Middle frontal gyrus (tissue), 1 donor: ENCODE data around the gene UGT1A3.

Source experiments
- DNase-seq: peaks from one replicate; pipeline ENCODE4 v3.0.0-alpha.2; 2015; ENCODE audit warnings: low spot score; ENCODE audit errors: extremely low spot score

The UGT1A3 gene

DNA sequence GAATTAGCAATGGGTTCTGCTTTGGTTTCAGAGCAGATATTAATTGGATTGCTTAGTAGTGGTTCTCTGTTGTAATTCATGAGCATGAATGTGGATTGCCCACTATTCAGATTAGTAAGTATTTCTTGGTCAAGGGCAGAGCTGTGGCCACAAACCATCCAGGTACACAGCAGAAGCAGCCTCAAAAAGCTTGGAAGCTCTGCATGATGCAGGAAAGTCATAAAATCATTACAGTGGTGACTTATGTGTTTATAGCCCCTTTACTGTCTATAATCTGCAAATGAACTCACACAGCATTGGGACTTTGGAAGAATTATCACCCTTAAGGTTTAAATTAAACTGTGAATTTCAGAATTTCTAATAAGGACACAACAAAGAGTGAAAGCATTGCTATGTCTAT is 29.3 kb downstream of the UGT1A3 start:
- DNase-seq = no peak

DNA sequence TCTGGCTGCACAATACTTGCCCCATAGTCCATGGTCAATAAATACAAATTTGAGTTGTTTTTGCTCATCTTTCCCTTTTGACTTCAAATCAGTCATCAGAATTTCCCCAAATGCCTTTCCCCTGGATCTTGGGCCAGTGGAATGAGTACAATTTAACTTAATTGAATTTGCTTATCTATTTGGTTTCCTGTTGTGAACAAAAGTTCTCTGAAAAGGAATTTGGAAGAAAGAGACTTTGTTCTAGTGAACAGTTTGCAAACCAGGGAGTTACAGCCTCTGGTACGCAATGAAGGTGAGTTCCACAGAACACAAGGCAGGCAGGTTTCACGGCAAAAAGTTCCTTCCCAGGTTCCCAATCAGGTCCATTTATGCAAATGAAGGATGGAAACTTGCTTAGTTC is 30.0 kb downstream of the UGT1A3 start:
- DNase-seq = no peak

DNA sequence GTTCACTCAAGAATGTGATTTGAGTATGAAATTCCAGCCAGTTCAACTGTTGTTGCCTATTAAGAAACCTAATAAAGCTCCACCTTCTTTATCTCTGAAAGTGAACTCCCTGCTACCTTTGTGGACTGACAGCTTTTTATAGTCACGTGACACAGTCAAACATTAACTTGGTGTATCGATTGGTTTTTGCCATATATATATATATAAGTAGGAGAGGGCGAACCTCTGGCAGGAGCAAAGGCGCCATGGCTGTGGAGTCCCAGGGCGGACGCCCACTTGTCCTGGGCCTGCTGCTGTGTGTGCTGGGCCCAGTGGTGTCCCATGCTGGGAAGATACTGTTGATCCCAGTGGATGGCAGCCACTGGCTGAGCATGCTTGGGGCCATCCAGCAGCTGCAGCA is 31.2 kb downstream of the UGT1A3 start, which contains the start of gene UGT1A1:
Gene UGT1A1 (plus strand): TSS at position 228 of the 400 bp plus-strand sequence. CDS start 18 bp downstream, at position 246.
- no peak for DNase-seq

DNA sequence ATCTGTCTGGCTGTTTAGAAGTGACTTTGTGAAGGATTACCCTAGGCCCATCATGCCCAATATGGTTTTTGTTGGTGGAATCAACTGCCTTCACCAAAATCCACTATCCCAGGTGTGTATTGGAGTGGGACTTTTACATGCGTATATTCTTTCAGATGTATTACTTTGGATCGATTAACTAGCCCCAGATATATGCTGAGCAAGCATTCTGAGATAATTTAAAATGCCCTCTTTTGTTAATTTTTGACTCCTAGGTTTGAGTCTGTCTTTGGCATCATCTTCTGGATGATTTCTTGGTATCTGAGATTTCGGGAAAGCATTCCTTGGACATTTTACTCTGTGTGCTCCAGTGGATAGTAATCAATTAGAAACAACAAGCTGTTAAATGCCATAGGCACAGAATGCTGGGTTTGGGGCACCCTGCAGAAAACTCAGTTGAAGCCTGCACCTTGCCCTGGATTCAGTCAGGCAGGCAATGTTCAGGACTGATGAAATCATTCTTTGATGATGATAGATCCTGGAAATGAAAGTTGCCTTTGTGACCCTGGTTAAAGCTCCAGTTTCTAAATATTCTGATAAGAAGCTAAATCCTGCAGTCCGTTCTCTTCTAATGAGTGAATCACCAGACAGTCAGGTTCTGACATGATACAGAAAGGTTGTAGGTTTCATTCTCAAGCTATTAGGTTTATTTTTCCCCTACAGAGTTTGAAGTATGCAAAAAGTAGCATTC is 32.4 kb downstream of the UGT1A3 start:
- DNase-seq = no peak

DNA sequence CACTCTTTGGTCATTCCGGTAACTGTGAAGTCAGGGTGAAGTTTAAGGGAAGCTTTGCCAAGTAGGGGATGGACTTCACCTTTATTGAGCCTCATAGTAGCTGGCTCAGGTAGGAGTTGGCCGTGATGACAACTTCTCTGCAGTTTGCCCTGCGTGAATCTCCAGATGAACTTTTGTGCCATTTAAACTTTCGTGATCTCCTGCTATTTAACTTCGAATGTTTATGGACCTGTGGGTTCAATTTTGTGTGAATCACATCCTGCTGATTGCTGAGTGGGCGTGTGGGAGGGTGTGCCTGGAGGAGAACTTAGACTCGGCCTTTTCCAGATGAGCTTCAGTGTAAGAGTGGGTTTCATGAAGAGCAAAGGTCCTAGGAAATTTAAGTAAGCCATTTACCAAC is 35.4 kb downstream of the UGT1A3 start:
- DNase-seq = no peak

DNA sequence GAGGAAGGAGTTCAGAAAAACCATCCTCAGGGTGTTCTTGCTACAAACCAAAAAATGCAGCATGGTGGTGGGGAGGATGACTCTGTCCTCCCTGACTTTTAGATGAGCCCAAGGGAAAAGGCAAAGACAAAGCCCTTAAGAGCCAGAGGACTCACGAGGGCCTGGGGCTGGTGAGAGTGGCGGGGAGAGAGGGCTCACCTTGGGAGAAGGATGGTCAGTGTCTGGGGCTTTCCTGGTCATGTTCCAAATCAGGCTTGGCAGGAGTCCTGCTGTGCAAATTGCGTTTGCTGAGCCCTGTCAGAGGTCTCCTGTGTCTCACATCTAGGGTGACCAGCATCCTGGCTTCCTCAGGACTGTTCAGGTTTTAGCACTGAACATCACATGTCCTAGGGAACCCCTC is 35.9 kb downstream of the UGT1A3 start:
- no peak for DNase-seq

DNA sequence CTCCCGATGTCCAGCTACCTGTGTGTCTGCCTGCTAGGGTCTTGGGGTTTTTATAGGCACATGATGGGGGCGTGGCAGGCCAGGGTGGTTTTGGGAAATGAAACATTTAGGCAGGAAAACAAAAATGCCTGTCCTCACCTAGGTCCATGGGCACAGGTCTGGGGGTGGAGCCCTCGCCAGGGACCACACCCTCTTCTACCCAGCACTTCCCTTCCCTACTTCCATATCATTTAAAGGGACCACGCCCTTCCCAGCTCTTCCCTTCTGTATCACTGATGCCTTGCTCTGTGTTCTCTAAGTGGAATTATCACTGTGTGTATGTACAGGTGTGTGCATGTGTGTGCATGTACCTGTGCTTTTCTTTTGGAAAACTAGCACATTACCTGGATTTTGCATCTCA is 37.6 kb downstream of the UGT1A3 start:
- no peak for DNase-seq

DNA sequence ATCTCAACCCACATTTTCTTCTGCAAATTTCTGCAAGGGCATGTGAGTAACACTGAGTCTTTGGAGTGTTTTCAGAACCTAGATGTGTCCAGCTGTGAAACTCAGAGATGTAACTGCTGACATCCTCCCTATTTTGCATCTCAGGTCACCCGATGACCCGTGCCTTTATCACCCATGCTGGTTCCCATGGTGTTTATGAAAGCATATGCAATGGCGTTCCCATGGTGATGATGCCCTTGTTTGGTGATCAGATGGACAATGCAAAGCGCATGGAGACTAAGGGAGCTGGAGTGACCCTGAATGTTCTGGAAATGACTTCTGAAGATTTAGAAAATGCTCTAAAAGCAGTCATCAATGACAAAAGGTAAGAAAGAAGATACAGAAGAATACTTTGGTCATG is 39.2 kb downstream of the UGT1A3 start:
- no peak for DNase-seq

DNA sequence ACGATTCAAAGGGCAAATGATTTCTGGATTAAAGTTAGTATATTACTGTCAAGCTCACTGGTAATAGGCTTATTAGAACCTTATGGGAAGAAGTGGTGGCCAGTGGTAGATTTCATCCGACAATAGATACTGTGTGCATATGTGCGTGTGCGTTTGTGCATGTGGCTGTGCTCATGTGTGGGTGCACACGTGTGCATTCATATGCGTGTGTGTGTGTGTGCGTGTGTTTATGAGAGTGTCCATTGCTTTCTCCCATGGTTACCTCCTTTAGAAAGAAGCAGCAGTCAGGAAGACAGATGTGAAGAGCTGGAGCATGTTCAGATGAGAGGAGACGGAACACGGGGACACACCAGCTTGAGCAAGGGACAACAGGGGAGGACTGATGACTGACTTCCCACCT is 40.4 kb downstream of the UGT1A3 start:
- DNase-seq = no peak

DNA sequence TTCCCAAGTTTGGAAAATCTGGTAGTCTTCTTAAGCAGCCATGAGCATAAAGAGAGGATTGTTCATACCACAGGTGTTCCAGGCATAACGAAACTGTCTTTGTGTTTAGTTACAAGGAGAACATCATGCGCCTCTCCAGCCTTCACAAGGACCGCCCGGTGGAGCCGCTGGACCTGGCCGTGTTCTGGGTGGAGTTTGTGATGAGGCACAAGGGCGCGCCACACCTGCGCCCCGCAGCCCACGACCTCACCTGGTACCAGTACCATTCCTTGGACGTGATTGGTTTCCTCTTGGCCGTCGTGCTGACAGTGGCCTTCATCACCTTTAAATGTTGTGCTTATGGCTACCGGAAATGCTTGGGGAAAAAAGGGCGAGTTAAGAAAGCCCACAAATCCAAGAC is 43.3 kb downstream of the UGT1A3 start:
- DNase-seq = no peak

DNA sequence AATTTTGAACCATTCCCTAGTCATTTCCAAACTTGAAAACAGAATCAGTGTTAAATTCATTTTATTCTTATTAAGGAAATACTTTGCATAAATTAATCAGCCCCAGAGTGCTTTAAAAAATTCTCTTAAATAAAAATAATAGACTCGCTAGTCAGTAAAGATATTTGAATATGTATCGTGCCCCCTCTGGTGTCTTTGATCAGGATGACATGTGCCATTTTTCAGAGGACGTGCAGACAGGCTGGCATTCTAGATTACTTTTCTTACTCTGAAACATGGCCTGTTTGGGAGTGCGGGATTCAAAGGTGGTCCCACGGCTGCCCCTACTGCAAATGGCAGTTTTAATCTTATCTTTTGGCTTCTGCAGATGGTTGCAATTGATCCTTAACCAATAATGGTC is 43.7 kb downstream of the UGT1A3 start:
- DNase-seq = no peak

DNA sequence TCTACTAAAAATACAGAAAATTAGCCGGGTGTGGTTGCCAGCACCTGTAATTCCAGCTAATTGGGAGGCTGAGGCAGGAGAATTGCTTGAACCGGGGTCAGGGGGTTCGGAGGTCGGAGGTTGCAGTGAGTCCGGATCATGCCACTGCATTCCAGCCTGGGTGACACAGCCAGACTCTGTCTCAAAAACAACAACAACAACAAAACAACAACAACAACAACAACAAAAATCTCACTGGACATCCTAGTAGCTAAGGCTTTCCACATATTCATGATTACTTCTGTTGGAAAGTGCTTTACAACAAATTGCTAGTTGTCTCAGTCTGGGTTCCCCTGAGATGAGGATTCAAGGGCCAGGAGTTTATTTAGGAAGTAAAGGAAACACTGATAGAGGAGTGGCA is 45.0 kb downstream of the UGT1A3 start:
- no peak for DNase-seq

DNA sequence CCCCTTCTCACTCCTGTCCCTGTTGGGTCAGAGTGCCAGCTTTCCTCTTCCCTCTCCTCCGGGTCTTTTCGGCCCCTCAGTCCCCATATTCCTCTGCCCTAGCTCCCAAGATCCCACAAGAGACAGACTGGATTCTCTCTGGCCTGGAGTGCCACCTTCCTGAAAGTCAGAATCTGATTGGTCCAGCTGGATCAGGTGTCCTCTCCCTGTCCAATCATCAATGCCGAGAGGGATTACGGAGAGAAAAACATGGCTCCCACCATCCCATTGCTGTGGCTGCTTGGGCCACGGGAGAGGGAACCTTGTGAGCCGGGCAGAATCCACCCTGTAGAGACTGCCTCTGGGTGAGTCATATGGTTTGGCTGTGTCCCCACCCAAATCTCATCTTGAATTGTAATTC is 46.6 kb downstream of the UGT1A3 start:
- no peak for DNase-seq

DNA sequence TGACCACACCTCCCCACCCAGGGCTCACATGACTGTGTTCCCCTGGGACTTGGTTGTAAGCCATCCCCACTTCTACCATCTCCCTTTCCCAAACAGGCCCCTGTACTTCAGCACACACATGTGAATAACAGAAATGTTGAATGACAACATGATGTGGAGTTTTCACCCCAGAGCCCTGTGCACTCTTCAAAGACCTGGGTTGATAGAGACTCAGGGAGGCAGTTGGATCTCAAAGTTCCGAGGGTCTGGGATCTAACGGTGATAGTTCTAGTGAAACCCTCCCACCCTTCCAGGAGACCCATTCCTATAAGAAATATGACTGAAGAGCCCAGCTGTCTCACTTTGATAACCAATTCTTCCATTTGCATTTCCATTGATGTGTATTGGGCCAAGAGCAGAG is 49.2 kb downstream of the UGT1A3 start, which contains the start of gene MROH2A:
Gene MROH2A (plus strand): TSS at position 301 of the 400 bp plus-strand sequence. CDS start 1,029 bp downstream, outside the sequence.
- DNase-seq = no peak

DNA sequence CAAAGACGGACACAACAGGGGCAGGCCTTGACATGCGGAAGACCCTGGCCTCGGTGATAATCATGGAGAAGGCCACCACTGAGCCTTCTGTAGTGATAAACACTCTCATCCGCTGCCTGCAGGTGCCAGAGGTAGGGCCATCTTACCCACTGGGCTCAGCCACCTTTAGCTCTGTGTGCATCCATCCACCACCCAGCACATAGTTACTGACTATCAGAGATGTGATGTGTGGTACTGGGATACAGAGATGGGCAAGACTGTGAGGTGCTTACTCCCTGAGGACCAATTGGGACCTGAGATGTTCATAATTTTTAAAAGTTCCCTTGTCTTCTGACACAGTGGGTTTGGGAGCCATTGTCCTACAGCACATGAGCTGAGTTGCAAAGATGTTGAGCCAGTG is 50.9 kb downstream of the UGT1A3 start:
- DNase-seq = no peak

DNA sequence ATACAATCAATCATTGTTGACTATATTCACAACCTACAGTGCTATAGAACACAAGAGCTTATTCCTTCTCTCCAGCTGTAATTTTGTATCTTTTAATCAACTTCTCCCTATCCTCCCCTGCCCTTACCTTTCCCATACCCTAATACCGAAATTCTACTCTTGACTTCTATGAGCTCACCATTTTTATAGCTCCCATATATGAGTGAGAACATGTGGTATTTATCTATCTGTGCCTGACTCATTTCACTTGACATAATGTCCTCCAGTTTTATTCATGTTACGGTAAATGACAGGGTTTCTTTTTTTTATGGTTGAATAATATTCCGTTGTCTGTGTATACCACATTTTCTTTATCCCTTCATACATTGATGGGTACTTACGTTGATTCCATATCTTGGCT is 51.9 kb downstream of the UGT1A3 start:
- no peak for DNase-seq

DNA sequence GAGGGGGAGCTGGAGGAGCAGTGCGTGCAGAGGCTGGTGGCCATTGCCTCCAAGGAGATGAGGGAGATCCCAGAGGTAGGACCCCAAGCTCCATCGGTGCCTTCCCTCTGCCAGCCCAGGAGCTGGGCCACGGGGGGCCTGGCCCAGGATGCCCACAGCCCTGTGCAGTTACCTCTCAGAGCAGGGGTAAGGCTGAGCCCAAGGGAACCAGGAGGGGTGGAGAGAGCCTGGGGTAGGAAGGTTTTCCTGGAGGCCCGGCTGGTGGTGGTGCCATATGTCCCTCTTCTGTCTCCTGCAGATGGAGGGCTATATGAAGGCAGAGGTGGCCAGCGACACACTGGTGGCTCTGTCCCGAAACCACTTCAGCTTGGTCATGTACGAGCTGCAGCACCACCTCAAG is 60.7 kb downstream of the UGT1A3 start:
- DNase-seq = no peak

DNA sequence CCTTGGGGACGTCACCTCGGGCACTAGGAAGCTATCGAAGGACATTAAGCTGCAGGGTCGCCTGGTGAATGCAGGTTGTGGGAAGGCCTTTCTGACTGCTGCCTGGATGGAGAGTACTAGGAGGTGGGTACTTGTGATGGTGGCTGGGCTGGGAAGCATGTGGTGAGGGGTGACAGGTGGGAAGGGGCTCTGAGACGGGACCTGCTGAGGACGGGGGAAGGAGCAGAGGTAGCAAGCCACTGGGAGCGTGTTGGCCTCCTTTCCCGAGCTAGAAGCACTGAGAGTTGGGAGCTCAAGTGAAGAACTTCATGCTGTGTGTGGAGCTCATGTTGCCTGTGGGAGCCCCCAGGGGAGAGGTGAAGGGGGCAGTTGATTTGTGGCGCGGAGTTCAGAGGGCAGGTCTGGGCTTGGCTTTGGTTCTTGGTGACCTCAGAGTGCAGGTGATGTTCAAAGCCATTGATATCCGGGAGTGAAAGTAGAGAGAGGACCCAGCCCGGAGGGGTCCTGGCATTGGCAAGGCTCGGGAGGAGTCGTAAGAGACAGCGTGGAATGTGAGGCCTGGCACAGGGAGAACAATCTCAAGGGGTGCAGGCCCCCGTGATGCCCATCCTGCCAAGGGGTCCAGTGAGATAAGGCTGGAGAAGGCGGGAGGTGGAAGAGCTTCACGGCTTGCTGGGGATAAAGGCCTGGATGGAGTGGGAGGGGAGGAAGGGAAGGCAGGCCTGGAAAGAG is 62.5 kb downstream of the UGT1A3 start:
- DNase-seq = no peak

DNA sequence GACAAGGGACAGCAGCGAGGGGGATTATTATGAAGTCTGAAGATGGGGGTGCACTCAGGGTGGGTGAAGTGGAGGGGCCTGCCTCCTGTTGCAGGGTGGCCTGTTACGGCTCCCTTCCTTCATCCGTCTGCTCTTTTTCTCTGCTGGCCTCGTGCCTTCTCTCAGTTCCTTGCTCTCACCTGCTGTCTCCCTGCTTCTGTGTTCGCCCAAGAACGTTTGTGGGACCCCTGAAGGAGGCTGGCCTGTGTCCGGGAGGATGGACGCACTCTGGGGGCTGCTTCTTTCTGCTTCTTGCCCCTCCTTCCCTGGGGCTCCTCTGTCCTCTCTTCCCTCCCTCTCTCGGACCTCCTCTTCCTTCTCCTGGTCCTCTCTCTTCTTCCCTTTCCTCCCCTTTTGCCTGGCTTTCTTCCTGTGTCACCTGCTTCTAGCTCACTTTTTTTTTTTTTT is 63.1 kb downstream of the UGT1A3 start:
- no peak for DNase-seq

DNA sequence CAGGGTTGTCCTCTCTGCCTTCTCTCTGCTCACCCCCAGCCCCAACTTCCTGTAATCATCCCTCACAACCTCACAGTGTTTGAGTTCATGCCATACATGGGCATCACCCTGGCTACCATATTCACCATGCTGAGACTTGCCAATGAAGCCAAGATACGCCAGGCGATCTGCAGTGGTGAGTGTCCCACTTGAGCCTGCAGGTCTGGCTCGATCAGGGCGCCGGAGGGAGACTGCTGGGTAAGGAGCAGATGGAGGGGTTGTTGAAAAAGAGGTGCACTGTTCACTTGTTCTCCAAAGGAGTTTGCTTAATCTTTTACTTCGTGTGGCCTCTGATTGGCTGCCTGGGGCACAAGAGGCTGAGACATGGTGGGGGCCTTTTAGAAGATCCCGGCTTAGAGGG is 63.9 kb downstream of the UGT1A3 start:
- DNase-seq = no peak

DNA sequence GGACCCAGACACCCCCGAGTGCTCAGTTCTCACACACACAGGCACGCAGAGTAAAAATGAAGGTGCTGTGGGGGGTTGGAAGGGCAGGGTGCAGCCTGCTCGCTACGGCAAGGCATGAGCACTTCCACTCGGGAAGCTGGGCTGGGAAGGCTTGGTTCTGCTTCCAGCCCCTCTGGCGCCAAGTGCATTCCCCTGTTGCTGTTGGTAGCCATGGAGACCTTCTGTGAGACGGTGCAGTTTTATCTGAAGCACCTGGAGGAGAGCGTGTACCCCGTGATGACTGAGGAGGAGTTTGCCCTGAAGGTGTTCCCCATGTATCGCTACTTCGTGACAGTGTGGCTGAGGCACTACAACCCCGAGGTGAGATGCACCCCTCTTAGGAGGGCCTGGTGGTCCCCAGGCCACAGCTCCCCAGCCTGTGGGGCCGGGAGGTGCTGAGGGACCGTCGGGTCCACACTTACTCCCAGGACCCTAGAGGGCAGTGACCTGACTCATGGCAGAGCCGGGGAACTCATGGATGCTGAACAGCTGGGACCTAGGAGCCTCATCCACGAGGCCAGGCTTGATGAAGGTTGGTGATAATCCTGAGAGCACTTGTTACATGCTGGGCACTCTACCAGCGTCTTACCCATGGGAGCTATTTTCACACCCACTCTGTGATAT is 64.8 kb downstream of the UGT1A3 start:
- DNase-seq = no peak

DNA sequence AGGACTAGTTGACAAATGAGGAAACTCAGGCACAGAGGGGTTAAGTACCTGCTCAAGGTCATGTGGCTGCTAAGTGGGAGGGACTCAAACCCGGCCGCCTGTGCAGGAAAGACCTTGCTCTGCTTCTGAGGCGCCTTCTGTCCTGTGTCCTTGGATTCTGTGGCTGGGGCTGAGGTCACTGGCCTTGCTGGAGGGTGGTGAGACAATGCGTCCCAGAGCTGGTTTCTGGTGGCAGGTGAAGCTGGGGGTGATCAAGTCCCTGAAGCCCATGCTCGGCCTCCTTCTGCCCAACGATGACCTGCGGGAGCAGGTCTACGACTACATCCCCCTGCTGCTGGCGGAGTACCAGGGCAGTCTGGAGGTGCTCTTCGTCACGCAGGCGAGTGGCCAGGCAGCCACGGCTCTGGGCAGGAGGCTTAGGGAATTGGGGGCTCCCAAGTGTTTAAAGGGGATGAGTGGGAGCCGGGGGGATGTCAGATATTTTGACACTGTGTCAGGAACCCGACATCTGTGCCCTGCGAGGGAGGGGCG is 65.4 kb downstream of the UGT1A3 start:
- no peak for DNase-seq
